B cell (primary cell): ENCODE measurements around the gene KRTAP10-7.

Experiments used
- CTCF ChIP-seq: fragments of 200-600 bp; IDR thresholded peaks from one replicate; pipeline ENCODE4 v1.8.0; 2022; ENCODE audit warnings: antibody characterized with exemption, mild to moderate bottlenecking
- EZH2 ChIP-seq: IDR thresholded peaks from 2 replicates; pipeline ENCODE4 v1.6.1; 2012; ENCODE audit warnings: borderline replicate concordance, low read depth, mild to moderate bottlenecking, moderate library complexity, low read length; ENCODE audit not compliant: insufficient read depth, poor library complexity, severe bottlenecking

DNA sequence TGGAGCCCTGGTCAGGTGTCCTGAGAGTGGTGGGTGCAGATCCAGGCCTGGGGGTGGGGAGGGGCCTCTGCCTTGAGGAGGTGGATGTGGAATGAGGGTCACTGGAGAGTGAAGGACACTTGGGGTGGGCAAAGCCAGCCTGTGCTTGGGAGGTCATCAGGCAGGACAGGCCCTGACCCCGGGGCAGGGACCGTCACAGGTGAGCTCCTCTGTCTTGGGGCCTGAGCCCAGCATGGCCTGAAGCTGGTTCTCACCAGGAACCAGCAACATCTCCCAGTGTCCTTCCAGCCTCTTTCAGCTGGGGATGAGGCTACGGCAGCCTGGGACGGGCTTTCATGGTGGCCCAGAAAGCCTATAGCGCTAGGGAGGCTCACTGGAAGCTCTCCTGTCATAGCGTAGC lies 48.3 kb upstream of the KRTAP10-7 start:
- TF ChIP-seq CTCF: no peak
- TF ChIP-seq EZH2: no peak
